Kidney epithelial cell (primary cell): ENCODE measurements around the gene PDZRN4. TPM values are rescaled to one million over a fixed set of nuclear protein-coding genes. Genes with fewer than 3 reads are reported as not detected.

Experiments used
- DNase-seq: peaks from one replicate; pipeline ENCODE4 v3.0.0-alpha.2; 2010; ENCODE audit warnings: low read depth
- H3K27me3 ChIP-seq: 2 replicates; pipeline ENCODE4 v1.6.0; 2011; ENCODE audit warnings: low read length; ENCODE audit not compliant: control insufficient read depth, insufficient read depth
- H3K36me3 ChIP-seq: 2 replicates; pipeline ENCODE4 v1.5.1; 2011; ENCODE audit warnings: low read length; ENCODE audit not compliant: control insufficient read depth, insufficient read depth
- H3K4me3 ChIP-seq: 2 replicates; pipeline ENCODE4 v1.5.1; 2011; ENCODE audit warnings: low read depth, mild to moderate bottlenecking, control low read depth, low read length
- CTCF ChIP-seq: IDR thresholded peaks from 2 replicates; pipeline ENCODE4 v1.5.1; 2011; ENCODE audit warnings: mild to moderate bottlenecking, moderate library complexity, low read length, control low read depth, inconsistent platforms; ENCODE audit not compliant: insufficient read depth, poor library complexity, severe bottlenecking
- total RNA-seq: library from RNA; depleted of rRNA; stranded (reverse); fragments of >200 nt; gene quantifications from 2 replicates; pipeline ENCODE4 v1.2.3, GENCODE V29; 2015

PDZRN4 gene
- total RNA-seq, 1 donor from 2014 or later, result not detected

DNA sequence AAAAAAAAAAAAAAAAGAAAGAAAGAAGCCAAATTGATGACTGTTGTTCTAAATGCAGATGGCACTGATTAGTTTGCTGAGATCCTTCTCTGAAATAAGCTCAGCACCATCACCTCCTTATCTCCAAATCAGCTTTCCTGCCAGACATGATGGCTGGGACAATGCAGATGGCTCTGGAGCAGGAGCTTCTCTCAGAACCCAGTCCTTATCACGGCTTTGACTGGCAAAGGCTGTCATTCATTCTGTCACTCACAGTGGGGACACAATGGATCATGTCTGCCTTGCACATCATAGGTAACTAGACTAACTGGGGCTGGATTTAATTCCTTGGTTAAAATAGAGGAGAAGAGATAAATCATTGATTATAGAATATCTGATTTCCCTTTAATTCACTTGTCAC lies 146.3 kb downstream of the PDZRN4 start:
- no peak for TF ChIP-seq CTCF
- Histone ChIP-seq H3K36me3 (no peaks in the 10 kb centered on the region), H3K4me3 (no peak overlapping the region), H3K27me3 (no peaks in the 10 kb centered on the region)
- no peak for DNase-seq

DNA sequence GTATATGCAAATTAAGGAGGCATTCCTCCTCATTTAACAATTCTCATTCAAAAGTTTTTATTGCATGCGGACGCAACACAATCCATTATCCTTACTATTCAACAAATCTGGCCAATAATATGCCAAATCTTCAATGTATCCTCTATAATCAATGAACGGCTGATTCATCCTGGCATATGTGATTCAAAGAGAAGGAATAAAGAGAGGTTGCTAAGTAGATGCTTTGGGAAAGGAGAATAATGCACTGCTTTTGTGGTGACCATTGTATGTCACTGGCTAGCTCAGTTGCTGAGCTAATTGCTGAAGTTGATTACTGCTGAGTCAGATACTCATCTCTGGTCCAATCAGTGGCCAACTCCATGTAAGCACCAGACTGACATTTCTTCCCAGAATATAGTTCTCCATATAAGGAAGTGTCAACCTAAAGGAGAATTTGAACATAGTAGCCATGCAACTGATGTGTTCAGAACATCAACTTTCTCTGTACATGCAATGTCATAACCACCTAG lies 148.0 kb downstream of the PDZRN4 start:
- no peaks in the 10 kb centered on the region for H3K27me3 ChIP-seq
- DNase-seq, result no peak
- TF ChIP-seq CTCF, result no peak
- no peak overlapping the region for H3K4me3 ChIP-seq
- no peaks in the 10 kb centered on the region for H3K36me3 ChIP-seq

GRCh38 chr12:41339784-41340183 lies 151.7 kb downstream of the PDZRN4 start:
- Histone ChIP-seq H3K36me3 (no peaks in the 10 kb centered on the region), H3K4me3 (no peak overlapping the region), H3K27me3 (no peaks in the 10 kb centered on the region)
- no peak for TF ChIP-seq CTCF
- DNase-seq, result no peak

DNA sequence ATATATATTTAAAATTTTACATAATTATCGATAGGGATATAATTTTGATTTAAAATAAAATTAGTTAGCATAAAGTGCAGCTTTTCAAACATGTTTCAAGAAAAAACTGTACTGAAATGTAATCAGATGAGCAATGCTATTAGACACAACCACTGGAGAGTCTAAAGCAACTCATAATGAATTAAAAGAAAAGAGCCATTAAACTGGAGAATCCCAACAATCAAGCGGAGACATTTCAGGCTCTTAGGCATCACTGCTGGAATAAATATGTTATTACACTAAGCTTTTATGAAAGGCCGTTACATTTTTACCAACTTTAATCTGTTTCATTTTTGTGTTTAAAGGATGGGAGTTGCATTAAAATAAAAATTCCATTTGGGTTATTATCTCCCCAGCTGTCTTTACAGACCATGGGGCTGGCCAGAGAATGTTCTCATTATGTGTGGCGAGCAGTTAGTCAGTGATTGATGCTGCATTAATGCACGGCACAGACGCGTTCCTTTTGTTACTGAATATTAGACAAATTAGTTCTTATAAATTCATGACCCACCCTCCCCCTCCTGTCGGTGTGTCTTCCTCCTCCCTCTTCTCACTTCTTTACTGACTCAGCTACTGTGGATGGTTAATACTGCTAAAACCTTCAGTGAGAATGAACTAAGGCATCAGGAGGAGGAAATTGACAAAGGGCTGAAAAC lies 156.8 kb downstream of the PDZRN4 start:
- TF ChIP-seq CTCF, result no peak
- H3K4me3 ChIP-seq, result no peak overlapping the region
- H3K27me3 ChIP-seq, result no peaks in the 10 kb centered on the region
- no peak for DNase-seq
- no peaks in the 10 kb centered on the region for H3K36me3 ChIP-seq

DNA sequence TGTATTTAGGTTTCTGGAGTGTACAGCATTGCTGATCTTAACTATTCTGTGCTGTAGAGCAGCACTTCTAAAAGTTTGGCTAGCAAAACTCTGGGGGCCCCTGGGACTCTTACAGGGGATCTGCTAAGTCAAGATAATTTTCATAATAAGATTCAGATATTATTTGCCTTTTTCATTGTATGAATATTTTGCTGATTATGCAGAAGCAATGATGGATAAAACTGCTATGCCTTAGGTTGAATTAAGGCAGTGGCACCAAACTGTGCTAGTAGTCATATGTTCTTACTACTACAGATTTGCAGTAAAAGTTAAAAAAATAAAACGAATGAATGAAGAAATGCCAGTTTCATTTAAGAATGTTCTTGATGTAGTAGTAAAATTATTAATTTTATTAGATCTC lies 160.1 kb downstream of the PDZRN4 start:
- H3K4me3 ChIP-seq, result no peak overlapping the region
- no peak for DNase-seq
- no peak for TF ChIP-seq CTCF

DNA sequence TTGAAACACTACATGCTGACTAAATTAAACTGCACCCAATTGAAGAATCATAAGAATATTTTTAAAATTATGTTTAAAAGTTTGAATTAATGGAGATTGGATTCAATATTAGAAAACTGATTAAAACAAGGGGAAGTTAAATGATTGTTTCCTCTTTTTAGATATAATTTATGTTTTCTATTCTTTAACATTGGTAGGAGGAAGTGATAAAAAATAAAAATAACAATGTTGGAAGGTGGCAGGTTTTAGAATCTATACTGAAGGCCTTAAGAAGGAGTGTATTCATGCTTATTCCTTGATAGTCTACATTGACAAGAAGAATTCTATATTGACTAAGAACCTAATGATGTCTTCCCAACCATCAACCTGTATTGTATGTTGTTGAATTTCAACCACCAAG lies 168.1 kb downstream of the PDZRN4 start:
- no peak for TF ChIP-seq CTCF
- no peak for DNase-seq

More for the DNA sequence above, 160.1 kb downstream of the PDZRN4 start:
- Histone ChIP-seq H3K36me3 (no peaks in the 10 kb centered on the region), H3K27me3 (no peaks in the 10 kb centered on the region)

More for the DNA sequence above, 168.1 kb downstream of the PDZRN4 start:
- Histone ChIP-seq H3K4me3 (no peak overlapping the region), H3K36me3 (no peaks in the 10 kb centered on the region), H3K27me3 (no peaks in the 10 kb centered on the region)
